ENCODE measurements around the gene PLEKHG3.
A peak's percentile ranks its signal among the peaks of the same experiment; 100 is the strongest.

The PLEKHG3 gene

DNA sequence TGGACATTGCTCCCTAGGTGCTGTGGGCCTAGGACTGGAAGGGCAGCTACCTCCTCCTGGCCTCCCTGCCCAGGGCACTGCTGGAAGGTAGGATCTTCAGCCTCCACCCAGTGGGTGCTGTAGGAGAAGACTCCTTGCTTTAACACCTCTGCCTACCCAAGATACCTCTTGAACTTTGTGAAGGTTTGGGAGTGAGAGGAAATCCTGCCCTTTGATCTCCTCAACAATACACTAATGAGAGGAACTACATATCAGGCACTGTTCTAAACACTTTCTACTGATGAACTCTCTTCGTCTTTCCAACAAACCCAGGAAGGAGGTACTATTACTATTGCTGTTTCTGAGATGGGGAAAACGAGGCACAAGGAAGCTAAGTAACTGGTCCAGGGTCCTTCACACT is 66.9 kb downstream of the PLEKHG3 start:
- no peak overlapping the region for H3K4me3 ChIP-seq (ENCODE audit: low read depth, low read length)
- TF ChIP-seq CTCF (IDR thresholded peaks at IDR 0.05; ENCODE audit: borderline replicate concordance, insufficient read depth, low read depth, low read length) = no peak

- 0 out of 2 replicates have a peak, but pooled peaks have one; percentile 4 for TF ChIP-seq CTCF (IDR thresholded peaks at IDR 0.05; ENCODE audit: borderline replicate concordance, insufficient read depth, low read depth, low read length)
- H3K4me3 ChIP-seq (ENCODE audit: low read depth, low read length) = no peak overlapping the region
Measured at GRCh38 chr14:64772397-64772950, 68.2 kb downstream of the PLEKHG3 start.

DNA sequence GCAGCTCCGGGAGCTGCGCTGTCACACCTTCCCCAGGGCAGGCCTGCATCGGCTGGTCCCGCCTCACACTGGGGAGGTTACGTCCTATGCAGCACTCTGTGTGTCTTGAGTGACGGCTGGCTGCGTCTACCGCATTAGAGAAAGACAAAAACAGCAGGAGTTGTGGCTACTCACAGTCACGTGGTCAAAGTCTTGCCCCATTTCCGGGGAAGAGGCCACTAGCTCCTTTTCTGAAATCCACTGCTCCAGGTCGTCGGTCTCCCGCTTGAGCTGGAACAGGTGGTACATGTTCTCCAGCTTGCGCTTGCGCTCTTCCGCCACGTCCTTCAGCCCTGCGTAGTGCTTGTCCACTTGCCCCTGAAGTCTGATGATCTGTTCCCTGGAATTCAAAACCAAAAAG is 68.8 kb downstream of the PLEKHG3 start:
- no peak for TF ChIP-seq CTCF (IDR thresholded peaks at IDR 0.05; ENCODE audit: borderline replicate concordance, insufficient read depth, low read depth, low read length)
- H3K4me3 ChIP-seq (ENCODE audit: low read depth, low read length) = no peak overlapping the region

- no peak for TF ChIP-seq CTCF (IDR thresholded peaks at IDR 0.05; ENCODE audit: borderline replicate concordance, insufficient read depth, low read depth, low read length)
- H3K4me3 ChIP-seq (ENCODE audit: low read depth, low read length) = no peak overlapping the region
Measured at GRCh38 chr14:64773577-64773976, 69.4 kb downstream of the PLEKHG3 start.

DNA sequence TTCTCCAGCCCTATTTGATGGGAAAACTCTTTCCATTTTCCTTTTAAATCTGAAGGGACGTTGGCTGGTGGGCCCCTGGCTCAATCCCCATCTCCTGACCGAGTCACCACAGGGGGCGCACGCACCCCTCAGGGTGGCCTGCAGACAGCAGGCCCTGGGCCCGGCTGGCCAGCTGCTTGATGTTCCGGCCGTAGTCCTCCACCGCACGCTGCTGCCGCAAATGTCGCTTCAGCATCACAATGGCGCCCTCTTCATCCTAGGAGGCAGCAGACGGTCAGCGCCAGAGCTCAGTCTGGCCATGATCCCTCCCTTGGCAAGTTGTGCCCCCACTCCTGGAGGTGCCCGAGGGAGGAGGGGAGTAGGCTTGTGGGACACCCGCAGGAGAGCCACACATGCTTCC is 70.0 kb downstream of the PLEKHG3 start:
- TF ChIP-seq CTCF (IDR thresholded peaks at IDR 0.05; ENCODE audit: borderline replicate concordance, insufficient read depth, low read depth, low read length) = no peak

GRCh38 chr14:64775081-64775777 is 71.0 kb downstream of the PLEKHG3 start:
- H3K4me3 ChIP-seq (ENCODE audit: low read depth, low read length) = no peak overlapping the region
- TF ChIP-seq CTCF (IDR thresholded peaks at IDR 0.05; ENCODE audit: borderline replicate concordance, insufficient read depth, low read depth, low read length) = no peak

More for the DNA sequence above, 70.0 kb downstream of the PLEKHG3 start:
- no peak overlapping the region for H3K4me3 ChIP-seq (ENCODE audit: low read depth, low read length)

DNA sequence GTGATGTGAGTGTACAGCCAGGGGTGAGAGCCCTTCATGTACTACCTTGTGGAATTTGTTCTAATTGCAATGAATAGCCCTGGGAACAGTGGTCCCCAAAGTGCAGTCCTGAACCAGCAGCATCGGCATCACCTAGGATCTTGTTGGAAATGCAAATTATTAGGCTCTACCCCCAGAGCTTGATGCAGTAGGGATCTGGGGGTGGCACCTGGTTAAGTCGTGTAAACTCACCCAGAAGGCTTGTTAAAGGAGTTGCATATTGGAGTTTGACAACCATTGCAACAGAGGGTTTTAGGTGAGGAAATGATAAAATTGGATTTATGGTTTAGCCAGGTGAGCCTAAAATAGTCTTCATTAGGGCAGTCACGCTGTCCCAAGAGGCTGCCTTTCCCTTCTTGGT is 73.2 kb downstream of the PLEKHG3 start:
- no peak overlapping the region for H3K4me3 ChIP-seq (ENCODE audit: low read depth, low read length)
- no peak for TF ChIP-seq CTCF (IDR thresholded peaks at IDR 0.05; ENCODE audit: borderline replicate concordance, insufficient read depth, low read depth, low read length)

Data from GM12875 (cell line).